Thyroid gland (tissue), 4 donors: ENCODE measurements around the gene GAS7. TPM values are rescaled to one million over a fixed set of nuclear protein-coding genes. Genes with fewer than 3 reads are reported as not detected.

Experiments used
- DNase-seq, 2 donors: peaks; one replicate each; pipeline ENCODE4 v3.0.0-alpha.2; 2019
- H3K27ac ChIP-seq, 3 donors: fragments of 200-600 bp; sonication (generic); 1 replicate in 2 of 3; 2 replicates in 1 of 3; pipeline ENCODE4 v1.5.1; 2016 to 2019; ENCODE audit warnings: mild to moderate bottlenecking in 1 of 3, moderate library complexity in 1 of 3
- H3K27me3 ChIP-seq: fragments of 200-600 bp; sonication (generic); one replicate; pipeline ENCODE4 v1.5.1; 2019
- H3K36me3 ChIP-seq, 2 donors: fragments of 200-600 bp; sonication (generic); one replicate each; pipeline ENCODE4 v1.5.1; 2016 to 2019
- H3K4me1 ChIP-seq, 2 donors: fragments of 200-600 bp; sonication (generic); one replicate each; pipeline ENCODE4 v1.5.1; 2017 to 2019
- H3K4me3 ChIP-seq, 3 donors: fragments of 200-600 bp; sonication (generic); replicated peaks in 1 of 3; 1 replicate in 2 of 3; 2 replicates in 1 of 3; pipeline ENCODE4 v1.5.1; 2016; ENCODE audit warnings: mild to moderate bottlenecking in 1 of 3
- H3K9me3 ChIP-seq: fragments of 200-600 bp; sonication (generic); one replicate; pipeline ENCODE4 v1.5.1; 2017
- POLR2A ChIP-seq, 2 donors: fragments of 450-650 bp; IDR thresholded peaks; one replicate each; pipeline ENCODE4 v1.6.1; 2017; ENCODE audit warnings: antibody characterized with exemption in 2 of 2, mild to moderate bottlenecking in 2 of 2, moderate library complexity in 1 of 2
- WGBS, 2 donors: methylation state at CpG; one replicate each; pipeline ENCODE4 v1.1.5; 2017; 5-methylcytosine and 5-hydroxymethylcytosine counted together
- intact Hi-C: fragments of 100-400 bp; cut with DNase I; formaldehyde crosslinking; loops from one replicate; pipeline ENCODE4 v1.15.1; 2023
- total RNA-seq, 4 donors: library from RNA; depleted of rRNA; stranded (reverse); fragments of >200 nt; gene quantifications; one replicate each; pipeline ENCODE4 v1.2.3, GENCODE V29; 2016
- TF ChIP-seq, protein P1 (sequence below), 6 experiments: fragments of 200-600 bp in 3 of 6; fragments of 450-650 bp in 3 of 6; sonication (generic) in 3 of 6; IDR thresholded peaks; one replicate each; pipeline ENCODE4 v1.5.1; 2016 to 2019; ENCODE audit warnings: antibody characterized with exemption in 6 of 6, mild to moderate bottlenecking in 2 of 6, inconsistent platforms in 1 of 6, moderate library complexity in 1 of 6

Gene GAS7
- total RNA-seq, 4 donors from 2014 or later: 7.5 to 30.3 (median 24.1) TPM

DNA sequence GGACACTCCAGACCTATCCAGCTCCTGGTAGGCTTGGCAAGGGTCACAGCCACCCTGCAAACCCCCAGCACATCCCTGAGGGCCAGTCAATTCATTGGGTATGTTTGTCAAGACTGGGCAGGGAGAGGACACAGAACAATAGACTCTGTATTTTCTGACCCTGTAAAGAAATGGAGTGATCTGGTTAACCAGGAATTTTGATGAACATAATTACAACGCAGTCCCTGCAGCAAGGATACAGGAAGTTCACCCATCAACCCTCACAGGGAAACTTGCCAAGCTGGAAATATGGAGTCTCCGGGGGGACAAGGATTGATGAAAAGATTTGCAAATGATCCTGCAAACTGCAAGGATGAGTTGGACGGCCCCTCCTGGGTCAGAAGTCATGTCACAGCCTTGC lies 167.3 kb downstream of the GAS7 start:
- WGBS, 2 donors: 82 to 86% methylated on average over 3 of the region's 3 CpGs
- no peak overlapping the region for H3K27ac ChIP-seq
- H3K9me3 ChIP-seq: no peaks in the 10 kb centered on the region
- DNase-seq: no peak
- H3K36me3 ChIP-seq: no peaks in the 10 kb centered on the region
- intact Hi-C loops: no loop called here
- TF ChIP-seq POLR2A (IDR thresholded peaks at IDR 0.05): no peak
- TF ChIP-seq, protein P1, sequence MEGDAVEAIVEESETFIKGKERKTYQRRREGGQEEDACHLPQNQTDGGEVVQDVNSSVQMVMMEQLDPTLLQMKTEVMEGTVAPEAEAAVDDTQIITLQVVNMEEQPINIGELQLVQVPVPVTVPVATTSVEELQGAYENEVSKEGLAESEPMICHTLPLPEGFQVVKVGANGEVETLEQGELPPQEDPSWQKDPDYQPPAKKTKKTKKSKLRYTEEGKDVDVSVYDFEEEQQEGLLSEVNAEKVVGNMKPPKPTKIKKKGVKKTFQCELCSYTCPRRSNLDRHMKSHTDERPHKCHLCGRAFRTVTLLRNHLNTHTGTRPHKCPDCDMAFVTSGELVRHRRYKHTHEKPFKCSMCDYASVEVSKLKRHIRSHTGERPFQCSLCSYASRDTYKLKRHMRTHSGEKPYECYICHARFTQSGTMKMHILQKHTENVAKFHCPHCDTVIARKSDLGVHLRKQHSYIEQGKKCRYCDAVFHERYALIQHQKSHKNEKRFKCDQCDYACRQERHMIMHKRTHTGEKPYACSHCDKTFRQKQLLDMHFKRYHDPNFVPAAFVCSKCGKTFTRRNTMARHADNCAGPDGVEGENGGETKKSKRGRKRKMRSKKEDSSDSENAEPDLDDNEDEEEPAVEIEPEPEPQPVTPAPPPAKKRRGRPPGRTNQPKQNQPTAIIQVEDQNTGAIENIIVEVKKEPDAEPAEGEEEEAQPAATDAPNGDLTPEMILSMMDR (IDR thresholded peaks at IDR 0.05): no peak
- H3K4me1 ChIP-seq: no peaks in the 10 kb centered on the region
- no peaks in the 10 kb centered on the region for H3K27me3 ChIP-seq
- no peak overlapping the region for H3K4me3 ChIP-seq

DNA sequence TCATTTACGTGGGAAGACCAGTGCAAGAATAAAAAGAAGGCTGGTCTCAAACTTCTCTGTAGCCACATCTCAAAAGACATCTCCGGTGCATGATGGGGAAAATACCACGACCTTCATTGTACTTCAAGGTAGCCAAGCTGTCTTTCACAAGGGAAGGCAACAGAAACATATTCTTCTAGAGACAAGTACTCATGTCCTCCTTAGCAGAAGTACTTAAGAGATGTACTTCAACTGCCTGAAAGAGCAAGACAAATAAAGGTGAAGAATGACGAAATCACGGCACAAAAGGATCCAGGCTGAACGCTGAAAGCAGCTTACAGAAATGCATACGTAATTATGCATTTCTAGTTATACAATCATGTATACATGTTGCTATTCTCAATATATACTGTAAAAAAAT lies 169.3 kb downstream of the GAS7 start:
- TF ChIP-seq POLR2A (IDR thresholded peaks at IDR 0.05): no peak
- TF ChIP-seq, protein P1 (IDR thresholded peaks at IDR 0.05): no peak
- intact Hi-C loops: no loop called here
- Histone ChIP-seq H3K4me3 (no peak overlapping the region), H3K4me1 (no peaks in the 10 kb centered on the region), H3K27ac (no peak overlapping the region), H3K36me3 (no peaks in the 10 kb centered on the region), H3K27me3 (no peaks in the 10 kb centered on the region), H3K9me3 (no peaks in the 10 kb centered on the region)
- 32 to 39% methylated on average over 7 of the region's 7 CpGs for WGBS, 2 donors
- no peak for DNase-seq

DNA sequence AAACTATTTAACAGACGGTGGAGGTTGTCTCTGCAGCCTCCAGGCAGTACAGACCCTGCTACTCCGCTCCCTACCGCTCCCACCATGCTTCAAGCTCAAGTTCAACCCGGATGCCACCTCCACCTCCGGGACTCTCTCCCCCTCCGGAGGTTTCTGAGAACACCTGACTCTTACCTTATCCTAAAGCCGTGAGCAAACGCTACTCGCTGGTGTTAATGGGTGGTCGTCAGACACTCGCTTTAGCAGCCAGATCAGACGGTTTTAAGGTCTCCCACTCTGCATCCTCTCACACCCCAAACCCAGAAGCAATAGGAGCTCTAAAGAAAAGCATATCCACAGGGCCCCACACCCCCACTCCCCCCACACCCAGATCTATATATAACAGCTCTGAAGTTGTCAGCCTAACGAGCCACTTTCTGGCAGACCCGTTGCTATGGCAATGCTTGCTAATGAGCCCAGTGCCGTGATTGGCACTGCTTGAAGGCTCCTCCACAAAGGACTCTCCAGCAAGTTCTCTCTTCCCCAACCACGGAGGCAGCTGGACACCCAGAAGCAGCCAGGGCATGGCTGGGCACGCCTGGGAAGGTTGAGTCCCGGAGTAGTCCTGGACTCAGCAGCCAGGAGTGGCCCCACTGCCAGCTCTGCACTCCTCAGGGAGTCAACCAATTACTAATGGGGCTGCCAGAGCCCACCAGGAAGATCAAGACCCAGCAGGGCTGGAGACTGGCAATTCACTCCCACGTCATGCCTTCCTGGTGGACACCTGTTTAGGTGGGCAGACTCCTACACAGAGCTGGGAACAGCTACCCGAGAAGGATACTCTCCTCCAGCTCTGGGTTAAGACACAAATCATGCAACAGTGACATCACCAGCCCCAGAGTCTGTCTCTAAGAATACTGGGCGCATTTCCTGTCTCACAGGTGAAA lies 172.2 kb downstream of the GAS7 start:
- H3K36me3 ChIP-seq: no peaks in the 10 kb centered on the region
- no peak for DNase-seq
- no peak overlapping the region for H3K4me3 ChIP-seq
- TF ChIP-seq, protein P1 (IDR thresholded peaks at IDR 0.05): no peak
- no peak for TF ChIP-seq POLR2A (IDR thresholded peaks at IDR 0.05)
- no peaks in the 10 kb centered on the region for H3K4me1 ChIP-seq
- no peak overlapping the region for H3K27ac ChIP-seq
- 39 to 47% methylated on average over 19 to 21 of the region's 21 CpGs for WGBS, 2 donors
- H3K9me3 ChIP-seq: no peaks in the 10 kb centered on the region
- intact Hi-C loops: no loop called here
- no peaks in the 10 kb centered on the region for H3K27me3 ChIP-seq

DNA sequence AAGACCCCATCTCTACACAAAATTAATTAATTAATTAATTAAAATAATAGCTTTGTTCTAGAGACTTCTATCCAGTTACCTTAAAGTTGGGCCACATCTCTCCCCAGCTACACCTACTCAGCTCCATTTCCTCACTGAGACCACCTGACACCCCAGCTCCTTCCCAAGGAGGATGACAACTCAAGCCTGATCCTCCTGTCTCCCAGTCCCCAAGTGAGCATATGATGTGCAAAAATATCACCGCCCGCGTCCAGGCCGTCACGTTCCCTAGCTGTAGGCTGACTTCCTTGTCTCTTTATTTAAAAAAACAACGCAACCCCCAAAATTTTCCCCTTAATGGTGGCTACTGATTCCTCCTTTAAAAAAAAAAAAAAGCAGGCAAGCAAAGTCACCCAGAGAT lies 173.2 kb downstream of the GAS7 start:
- whole genome bisulfite sequencing, 2 donors: 96 to 99% methylated on average over 6 of the region's 6 CpGs

DNA sequence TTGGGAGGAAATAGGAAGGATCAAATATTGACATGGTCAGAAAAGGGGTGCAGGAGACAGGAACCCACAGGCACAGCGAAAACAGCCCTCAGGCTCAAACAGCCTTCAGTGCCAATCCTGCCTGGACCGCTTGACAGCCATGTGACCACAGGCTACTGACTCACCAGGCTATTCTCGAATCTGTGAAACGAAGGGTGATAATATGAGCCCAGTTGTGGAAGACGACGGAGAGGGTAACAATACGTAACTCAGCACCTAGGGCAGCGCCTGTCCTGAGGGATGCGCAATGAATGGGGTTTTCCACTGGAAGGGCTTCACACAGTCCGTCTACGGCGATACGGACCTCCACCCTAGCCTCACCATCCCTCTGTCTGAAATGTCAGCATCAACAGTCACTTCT lies 176.0 kb downstream of the GAS7 start:
- intact Hi-C loops: no loop called here
- Histone ChIP-seq H3K4me3 (no peak overlapping the region), H3K36me3 (no peaks in the 10 kb centered on the region), H3K9me3 (no peaks in the 10 kb centered on the region), H3K4me1 (no peaks in the 10 kb centered on the region), H3K27me3 (no peaks in the 10 kb centered on the region), H3K27ac (no peak overlapping the region)
- no peak for TF ChIP-seq POLR2A (IDR thresholded peaks at IDR 0.05)
- TF ChIP-seq, protein P1 (IDR thresholded peaks at IDR 0.05): no peak
- no peak for DNase-seq
- WGBS, 2 donors: 89 to 94% methylated on average over 13 of the region's 13 CpGs

More for the DNA sequence above, 173.2 kb downstream of the GAS7 start:
- Histone ChIP-seq H3K9me3 (no peaks in the 10 kb centered on the region), H3K4me1 (no peaks in the 10 kb centered on the region), H3K27me3 (no peaks in the 10 kb centered on the region), H3K27ac (no peak overlapping the region), H3K36me3 (no peaks in the 10 kb centered on the region), H3K4me3 (no peak overlapping the region)
- no peak for DNase-seq
- intact Hi-C loops: no loop called here
- TF ChIP-seq POLR2A (IDR thresholded peaks at IDR 0.05): no peak
- TF ChIP-seq, protein P1 (IDR thresholded peaks at IDR 0.05): no peak
